MCF 10A (cell line): Measurements from ENCODE around the gene DNAH9. TPM values are rescaled to one million over a fixed set of nuclear protein-coding genes. Genes with fewer than 3 reads are reported as not detected.

Experiments used
- BruUV-seq: library from RNA; stranded (reverse); fragments of 400-500 nt; replicated peaks from 2 replicates; lab custom pipeline; 2021; lab: Mats Ljungman, UMichigan
- CTCF ChIA-PET: fragments of 300-600 bp; sonication (Branson Sonifier 250); formaldehyde crosslinking; extraction: SDS; loops from one replicate; lab custom pipeline; 2021; ENCODE audit warnings: antibody characterized with exemption, inconsistent platforms; lab: Yijun Ruan, JAX
- POLR2A ChIA-PET: fragments of 300-600, 350-650 bp; sonication (Branson Sonifier 250); formaldehyde crosslinking; extraction: SDS; loops from one replicate; lab custom pipeline; 2020; ENCODE audit warnings: antibody characterized with exemption, inconsistent platforms; lab: Yijun Ruan, JAX
- DNase-seq: peaks from one replicate; pipeline ENCODE4 v3.0.0-alpha.2; 2018; ENCODE audit not compliant: unreplicated experiment
- H3K27ac Mint-ChIP-seq: one replicate; pipeline ENCODE4 v1.8.0; 2022; ENCODE audit warnings: mild to moderate bottlenecking, low read depth, mixed read lengths; ENCODE audit not compliant: unreplicated experiment
- H3K27me3 Mint-ChIP-seq: one replicate; pipeline ENCODE4 v1.8.0; 2022; ENCODE audit warnings: mixed read lengths; ENCODE audit not compliant: insufficient read depth, unreplicated experiment
- H3K36me3 Mint-ChIP-seq: one replicate; pipeline ENCODE4 v1.8.0; 2022; ENCODE audit warnings: mild to moderate bottlenecking, moderate library complexity, mixed read lengths; ENCODE audit not compliant: insufficient read depth, unreplicated experiment
- H3K4me1 Mint-ChIP-seq: one replicate; pipeline ENCODE4 v1.8.0; 2022; ENCODE audit warnings: mixed read lengths; ENCODE audit not compliant: insufficient read depth, unreplicated experiment
- H3K4me3 Mint-ChIP-seq: one replicate; pipeline ENCODE4 v1.8.0; 2022; ENCODE audit warnings: mild to moderate bottlenecking, moderate library complexity, mixed read lengths; ENCODE audit not compliant: unreplicated experiment
- H3K9me3 Mint-ChIP-seq: one replicate; pipeline ENCODE4 v1.8.0; 2022; ENCODE audit warnings: mixed read lengths; ENCODE audit not compliant: unreplicated experiment
- CTCF ChIP-seq: fragments of 200-600 bp; IDR thresholded peaks from one replicate; pipeline ENCODE4 v1.8.0; 2022; ENCODE audit warnings: antibody characterized with exemption, mild to moderate bottlenecking; ENCODE audit not compliant: unreplicated experiment
- intact Hi-C: fragments of 100-400 bp; cut with micrococcal nuclease; formaldehyde crosslinking; loops from 2 replicates; pipeline ENCODE4 v1.14.1; 2022
- total RNA-seq: library from RNA; stranded (reverse); gene quantifications from 2 replicates; pipeline ENCODE4 v1.2.3, GENCODE V29; 2022

DNAH9 gene
- total RNA-seq, 1 experiment from 2014 or later, result 0.44 TPM

DNA sequence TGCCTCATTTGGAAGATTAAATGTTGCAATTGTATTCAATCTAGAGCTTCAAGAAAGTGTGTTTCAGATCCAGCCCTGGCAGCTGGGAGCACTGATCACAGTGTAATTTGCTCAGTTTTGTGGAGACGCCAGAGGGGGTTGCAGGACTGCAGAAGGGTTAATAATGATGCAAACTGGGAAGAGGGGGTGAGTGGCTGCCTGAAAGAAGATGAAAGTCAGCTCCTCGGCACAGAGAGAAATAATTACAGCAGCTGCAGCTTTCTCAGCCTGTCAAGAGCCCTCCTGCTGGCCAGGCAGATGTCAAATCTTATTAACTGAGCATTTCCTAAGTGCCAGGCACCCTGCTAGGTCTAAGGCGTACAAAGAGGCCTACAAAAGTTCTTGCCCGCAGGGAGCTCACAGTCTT lies 301.3 kb downstream of the DNAH9 start:
- no peaks in the 10 kb centered on the region for H3K4me1 Mint-ChIP-seq
- H3K4me3 Mint-ChIP-seq, result no peak overlapping the region
- H3K27ac Mint-ChIP-seq, result no peak overlapping the region
- no peaks in the 10 kb centered on the region for H3K36me3 Mint-ChIP-seq
- TF ChIP-seq CTCF, result no peak
- BruUV-seq, result no TSS peak
- no peaks in the 10 kb centered on the region for H3K27me3 Mint-ChIP-seq
- intact Hi-C loops, result no loop called here
- no peaks in the 10 kb centered on the region for H3K9me3 Mint-ChIP-seq
- no peak for DNase-seq
- POLR2A ChIA-PET, result no interaction called here
- CTCF ChIA-PET, result interaction anchor here (0.5 to 1.5 kb wide), 7 partner anchors 36 to 1024 kb away, joined by 3 to 9 read pairs (median 3); no protein-coding TSS in a partner anchor

GRCh38 chr17:11900041-11900476 lies 301.8 kb downstream of the DNAH9 start:
- no peak for DNase-seq
- Mint-ChIP-seq H3K9me3 (no peaks in the 10 kb centered on the region), H3K4me3 (no peak overlapping the region), H3K27me3 (no peaks in the 10 kb centered on the region), H3K36me3 (no peaks in the 10 kb centered on the region), H3K27ac (no peak overlapping the region), H3K4me1 (no peaks in the 10 kb centered on the region)
- ChIA-PET POLR2A (no interaction called here), CTCF (interaction anchor here (1.1 to 2.0 kb wide), 3 partner anchors 36 to 755 kb away, joined by 3 to 5 read pairs (median 3); no protein-coding TSS in a partner anchor)
- intact Hi-C loops, result no loop called here
- TF ChIP-seq CTCF, result no peak
- no TSS peak for BruUV-seq

- CTCF ChIA-PET, result interaction anchor here (0.6 to 2.0 kb wide), 4 partner anchors 35 to 756 kb away, joined by 3 to 5 read pairs (median 3); no protein-coding TSS in a partner anchor
- H3K4me3 Mint-ChIP-seq, result no peak overlapping the region
- H3K27me3 Mint-ChIP-seq, result no peaks in the 10 kb centered on the region
- no peak for TF ChIP-seq CTCF
- BruUV-seq, result no TSS peak
- no peak for DNase-seq
- POLR2A ChIA-PET, result no interaction called here
- H3K9me3 Mint-ChIP-seq, result no peaks in the 10 kb centered on the region
- H3K27ac Mint-ChIP-seq, result no peak overlapping the region
- no peaks in the 10 kb centered on the region for H3K36me3 Mint-ChIP-seq
- intact Hi-C loops, result no loop called here
- H3K4me1 Mint-ChIP-seq, result no peaks in the 10 kb centered on the region
These were observed 302.4 kb downstream of the DNAH9 start for GRCh38 chr17:11900655-11901054.

- DNase-seq, result no peak
- intact Hi-C loops, result no loop called here
- BruUV-seq, result no TSS peak
- no peak for TF ChIP-seq CTCF
- H3K27me3 Mint-ChIP-seq, result no peaks in the 10 kb centered on the region
- ChIA-PET CTCF (interaction anchor here (0.7 to 2.0 kb wide), 7 partner anchors 14 to 1168 kb away, joined by 3 to 5 read pairs (median 3); no protein-coding TSS in a partner anchor), POLR2A (no interaction called here)
- H3K27ac Mint-ChIP-seq, result no peak overlapping the region
- H3K4me1 Mint-ChIP-seq, result no peaks in the 10 kb centered on the region
- H3K36me3 Mint-ChIP-seq, result no peaks in the 10 kb centered on the region
- H3K4me3 Mint-ChIP-seq, result no peak overlapping the region
- H3K9me3 Mint-ChIP-seq, result no peaks in the 10 kb centered on the region
These were observed 303.7 kb downstream of the DNAH9 start for GRCh38 chr17:11901931-11902330.
